ENCODE measurements around the gene DYNAP. TPM values are rescaled to one million over a fixed set of nuclear protein-coding genes. Genes with fewer than 3 reads are reported as not detected.

Gene DYNAP
- total RNA-seq, 1 experiment from 2014 or later, result not detected

- Histone ChIP-seq H3K9ac (ENCODE audit: low read length) (no peak overlapping the region), H3K9me2 (replicated peaks; ENCODE audit: low read length) (no peaks in the 10 kb centered on the region), H3K79me2 (ENCODE audit: low read length) (no peaks in the 10 kb centered on the region), H3K27ac (ENCODE audit: low read length) (no peak overlapping the region), H3K36me3 (ENCODE audit: low read depth, low read length) (no peaks in the 10 kb centered on the region), H3K4me1 (ENCODE audit: insufficient read depth, low read length) (no peaks in the 10 kb centered on the region), H3K4me3 (ENCODE audit: low read length) (no peak overlapping the region), H4K20me1 (ENCODE audit: low read length) (no peaks in the 10 kb centered on the region), H2AFZ (ENCODE audit: low read length) (no peak overlapping the region), H3K9me3 (ENCODE audit: low read length) (no peaks in the 10 kb centered on the region), H3K4me2 (ENCODE audit: low read length) (no peak overlapping the region), H3F3A (ENCODE audit: low read length, unreplicated experiment) (no peaks in the 10 kb centered on the region), H3K27me3 (ENCODE audit: low read length) (no peaks in the 10 kb centered on the region)
- BruUV-seq (replicated peaks), result no TSS peak
- no peak for ATAC-seq
- POLR2A ChIA-PET (ENCODE audit: unreplicated experiment), result no interaction called here
- no peak for TF ChIP-seq EZH2 (IDR thresholded peaks at IDR 0.05; ENCODE audit: low read length, unreplicated experiment)
- TF ChIP-seq CTCF (conservative IDR thresholded peaks at IDR 0.05; ENCODE audit: low read depth, low read length), result no peak
- no peak for TF ChIP-seq EZH2phosphoT487 (IDR thresholded peaks at IDR 0.05; ENCODE audit: borderline replicate concordance, low read length)
- DNase-seq, result no peak
- intact Hi-C loops (cut with micrococcal nuclease), result no loop called here
- CTCF ChIA-PET, result no interaction called here
Observed at GRCh38 chr18:54636217-54636616, 45.2 kb downstream of the DYNAP start.

GRCh38 chr18:54641734-54642133 is 50.7 kb downstream of the DYNAP start:
- intact Hi-C loops (cut with micrococcal nuclease), result no loop called here
- no peak for ATAC-seq

More at GRCh38 chr18:54641734-54642133, 50.7 kb downstream of the DYNAP start:
- TF ChIP-seq EZH2phosphoT487 (IDR thresholded peaks at IDR 0.05; ENCODE audit: borderline replicate concordance, low read length) (no peak), CTCF (conservative IDR thresholded peaks at IDR 0.05; ENCODE audit: low read depth, low read length) (no peak), EZH2 (IDR thresholded peaks at IDR 0.05; ENCODE audit: low read length, unreplicated experiment) (no peak)
- no peaks in the 10 kb centered on the region for H3K36me3 ChIP-seq (ENCODE audit: low read depth, low read length)
- H2AFZ ChIP-seq (ENCODE audit: low read length), result no peak overlapping the region
- H3K9ac ChIP-seq (ENCODE audit: low read length), result no peak overlapping the region
- no peak for DNase-seq
- H3K4me2 ChIP-seq (ENCODE audit: low read length), result no peak overlapping the region
- ChIA-PET POLR2A (ENCODE audit: unreplicated experiment) (no interaction called here), CTCF (no interaction called here)
- H3K27ac ChIP-seq (ENCODE audit: low read length), result no peak overlapping the region
- no peaks in the 10 kb centered on the region for H3K9me2 ChIP-seq (replicated peaks; ENCODE audit: low read length)
- no peaks in the 10 kb centered on the region for H3F3A ChIP-seq (ENCODE audit: low read length, unreplicated experiment)
- H3K27me3 ChIP-seq (ENCODE audit: low read length), result peaks cover 8% of the 10 kb centered on the region; the same call in 1 of the 2 replicates
- H4K20me1 ChIP-seq (ENCODE audit: low read length), result no peaks in the 10 kb centered on the region
- no TSS peak for BruUV-seq (replicated peaks)
- no peaks in the 10 kb centered on the region for H3K4me1 ChIP-seq (ENCODE audit: insufficient read depth, low read length)
- H3K79me2 ChIP-seq (ENCODE audit: low read length), result no peaks in the 10 kb centered on the region
- no peak overlapping the region for H3K4me3 ChIP-seq (ENCODE audit: low read length)
- no peaks in the 10 kb centered on the region for H3K9me3 ChIP-seq (ENCODE audit: low read length)

Measured in PC-3 (cell line).